ENCODE data around the gene RBMS2. TPM values are rescaled to one million over a fixed set of nuclear protein-coding genes. Genes with fewer than 3 reads are reported as not detected.

Gene RBMS2
- total RNA-seq, 1 experiment from 2014 or later = 40.8 TPM

- Histone ChIP-seq H3K27me3 (ENCODE audit: insufficient read depth, low read length) (no peaks in the 10 kb centered on the region), H3K79me2 (ENCODE audit: insufficient read depth, low read length) (peaks cover 49% of the 10 kb centered on the region), H3K4me2 (ENCODE audit: low read length) (peak overlapping the region; percentile 98), H3K9me3 (ENCODE audit: control insufficient read depth in 1 of 2, insufficient read depth in 1 of 2, low read depth in 1 of 2, low read length in 2 of 2) (no peaks in the 10 kb centered on the region), H3K36me3 (ENCODE audit: control insufficient read depth in 1 of 2, insufficient read depth in 2 of 2, low read length in 2 of 2) (peaks cover 15 to 17% of the 10 kb centered on the region in 2 experiments), H2AFZ (ENCODE audit: low read depth, low read length, poor library complexity, severe bottlenecking) (no peak overlapping the region), H4K20me1 (ENCODE audit: insufficient read depth) (no peaks in the 10 kb centered on the region), H3K4me3 (replicated peaks in 1 of 2; ENCODE audit: low read depth in 1 of 2, low read length in 2 of 2) (peak overlapping the region; percentile 80 to 93), H3K9me2 (ENCODE audit: insufficient read depth) (no peaks in the 10 kb centered on the region), H3K27ac (ENCODE audit: low read depth, low read length) (peak overlapping the region; percentile 88), H3K9ac (ENCODE audit: low read length) (peak overlapping the region; percentile 79), H3K4me1 (ENCODE audit: control insufficient read depth in 1 of 2, insufficient read depth in 2 of 2, low read length in 2 of 2) (peaks cover 44 to 76% of the 10 kb centered on the region in 2 experiments)
- intact Hi-C loops (cut with micrococcal nuclease) = no loop called here
- no TSS peak for BruUV-seq (replicated peaks)
- ChIA-PET POLR2A (interaction anchor here (0.8 to 1.5 kb wide), 3 partner anchors 55 to 274 kb away, joined by 3 to 4 read pairs (median 3); partner anchors contain the start of genes RBMS2 and STAT2), CTCF (interaction anchor here (0.7 to 3.6 kb wide), 5 partner anchors 41 to 274 kb away, joined by 3 to 34 read pairs (median 3); partner anchors contain the start of gene STAT2), RAD21 (ENCODE audit: low non-redundant PET in 1 of 2, low total read pairs in 2 of 2, uncharacterized antibody in 2 of 2, unreplicated experiment in 2 of 2) (interaction anchor here in 1 of 2 experiments (0.6 kb wide), 1 partner anchor 117 kb away, joined by 3 read pairs; no protein-coding TSS in a partner anchor)
- peak; percentile 40 for ATAC-seq
- peak; percentile 45 for DNase-seq (ENCODE audit: low read depth, low spot score)
- peak; percentile 4 for TF ChIP-seq YY1 (IDR thresholded peaks at IDR 0.05; ENCODE audit: extremely low read depth, insufficient replicate concordance, low read depth, low read length)
- TF ChIP-seq ATF3 (IDR thresholded peaks at IDR 0.05) = no peak
Observed at GRCh38 chr12:56634242-56634836, 112.7 kb downstream of the RBMS2 start.

GRCh38 chr12:56634837-56635791 is 113.5 kb downstream of the RBMS2 start:
- Histone ChIP-seq H3K9me2 (ENCODE audit: insufficient read depth) (no peaks in the 10 kb centered on the region), H3K9me3 (ENCODE audit: control insufficient read depth in 1 of 2, insufficient read depth in 1 of 2, low read depth in 1 of 2, low read length in 2 of 2) (no peaks in the 10 kb centered on the region), H3K4me1 (ENCODE audit: control insufficient read depth in 1 of 2, insufficient read depth in 2 of 2, low read length in 2 of 2) (peaks cover 44 to 76% of the 10 kb centered on the region in 2 experiments), H3K4me2 (ENCODE audit: low read length) (peak overlapping the region; percentile 98), H2AFZ (ENCODE audit: low read depth, low read length, poor library complexity, severe bottlenecking) (no peak overlapping the region), H3K27ac (ENCODE audit: low read depth, low read length) (peak overlapping the region; percentile 88), H4K20me1 (ENCODE audit: insufficient read depth) (no peaks in the 10 kb centered on the region), H3K27me3 (ENCODE audit: insufficient read depth, low read length) (no peaks in the 10 kb centered on the region), H3K9ac (ENCODE audit: low read length) (peak overlapping the region; percentile 79), H3K4me3 (replicated peaks in 1 of 2; ENCODE audit: low read depth in 1 of 2, low read length in 2 of 2) (peak overlapping the region; percentile 80 to 93), H3K36me3 (ENCODE audit: control insufficient read depth in 1 of 2, insufficient read depth in 2 of 2, low read length in 2 of 2) (peaks cover 20 to 24% of the 10 kb centered on the region in 2 experiments), H3K79me2 (ENCODE audit: insufficient read depth, low read length) (peaks cover 49% of the 10 kb centered on the region)
- DNase-seq (ENCODE audit: low read depth, low spot score) = peak; percentile 79
- BruUV-seq (replicated peaks) = TSS peak; percentile 51
- peak; percentile 57 for ATAC-seq
- intact Hi-C loops (cut with micrococcal nuclease) = no loop called here
- POLR2A ChIA-PET = interaction anchor here (0.7 to 2.3 kb wide), 7 partner anchors 11 to 120 kb away, joined by 3 to 23 read pairs (median 4); partner anchors contain the start of genes ATP5F1B, NACA, PTGES3 and RBMS2
- RAD21 ChIA-PET (ENCODE audit: low non-redundant PET in 1 of 2, low total read pairs in 2 of 2, uncharacterized antibody in 2 of 2, unreplicated experiment in 2 of 2) = no interaction called here
- CTCF ChIA-PET = interaction anchor here (1.0 to 3.6 kb wide), 7 partner anchors 7 to 445 kb away, joined by 3 to 34 read pairs (median 6); partner anchors contain the start of genes PTGES3 and STAT2
- no peak for TF ChIP-seq SP1 (IDR thresholded peaks at IDR 0.05; ENCODE audit: low read depth)
- TF ChIP-seq POLR2AphosphoS5 (IDR thresholded peaks at IDR 0.05; ENCODE audit: low read depth, low read length) = peak; percentile 65
- TF ChIP-seq RAD21 (IDR thresholded peaks at IDR 0.05; ENCODE audit: low read depth) = no peak
- no peak for TF ChIP-seq ZBTB33 (IDR thresholded peaks at IDR 0.05; ENCODE audit: extremely low read depth, insufficient replicate concordance, low read length)
- peak; percentile 56; the same call in 1 of the 2 replicates for TF ChIP-seq ZFX (IDR thresholded peaks at IDR 0.05)
- TF ChIP-seq YY1 (IDR thresholded peaks at IDR 0.05; ENCODE audit: extremely low read depth, insufficient replicate concordance, low read depth, low read length) = peak; percentile 60
- TF ChIP-seq CTCF (IDR thresholded peaks at IDR 0.05 in 2 of 3, conservative IDR thresholded peaks at IDR 0.05 in 1 of 3; ENCODE audit: borderline replicate concordance in 1 of 3, insufficient read depth in 1 of 3, low read depth in 2 of 3, low read length in 2 of 3) = peak in 2 of 3 experiments; percentile 56 to 63; a peak in 4 of 6 replicates
